ENCODE data around the gene CERT1. TPM values are rescaled to one million over a fixed set of nuclear protein-coding genes. Genes with fewer than 3 reads are reported as not detected.

CERT1 gene
- polyA plus RNA-seq, 1 experiment = 4.5 TPM

- no peak for DNase-seq (ENCODE audit: low read depth)
- TF ChIP-seq CTCF (IDR thresholded peaks at IDR 0.05; ENCODE audit: insufficient read depth, low read depth, low read length) = no peak
- no peaks in the 10 kb centered on the region for H3K36me3 ChIP-seq (ENCODE audit: control insufficient read depth, insufficient read depth, low read length)
- ChIA-PET POLR2A (interaction anchor here (0.7 kb wide), 1 partner anchor 1571 kb away, joined by 13 read pairs; no protein-coding TSS in a partner anchor), CTCF (interaction anchor here (0.6 to 1.2 kb wide), 2 partner anchors 9 to 647 kb away, joined by 3 read pairs; no protein-coding TSS in a partner anchor)
- H3K27me3 ChIP-seq (ENCODE audit: control insufficient read depth, insufficient read depth, low read length) = no peaks in the 10 kb centered on the region
- no peak overlapping the region for H3K4me3 ChIP-seq (ENCODE audit: low read depth, low read length)
Observed at GRCh38 chr5:75341934-75342333, 169.5 kb downstream of the CERT1 start.

GRCh38 chr5:75340714-75341478, 170.5 kb downstream of the CERT1 start:
- no peak for TF ChIP-seq CTCF (IDR thresholded peaks at IDR 0.05; ENCODE audit: insufficient read depth, low read depth, low read length)
- Histone ChIP-seq H3K36me3 (ENCODE audit: control insufficient read depth, insufficient read depth, low read length) (no peaks in the 10 kb centered on the region), H3K27me3 (ENCODE audit: control insufficient read depth, insufficient read depth, low read length) (no peaks in the 10 kb centered on the region), H3K4me3 (ENCODE audit: low read depth, low read length) (no peak overlapping the region)
- ChIA-PET POLR2A (interaction anchor here (0.7 kb wide), 1 partner anchor 1570 kb away, joined by 13 read pairs; no protein-coding TSS in a partner anchor), CTCF (no interaction called here)
- DNase-seq (ENCODE audit: low read depth) = no peak

GRCh38 chr5:75338408-75338807, 173.0 kb downstream of the CERT1 start:
- CTCF ChIA-PET = no interaction called here
- no peak for DNase-seq (ENCODE audit: low read depth)
- TF ChIP-seq CTCF (IDR thresholded peaks at IDR 0.05; ENCODE audit: insufficient read depth, low read depth, low read length) = no peak
- POLR2A ChIA-PET = no interaction called here
- Histone ChIP-seq H3K36me3 (ENCODE audit: control insufficient read depth, insufficient read depth, low read length) (no peaks in the 10 kb centered on the region), H3K27me3 (ENCODE audit: control insufficient read depth, insufficient read depth, low read length) (no peaks in the 10 kb centered on the region), H3K4me3 (ENCODE audit: low read depth, low read length) (peak overlapping the region; percentile 95)

GRCh38 chr5:75337366-75338021, 173.9 kb downstream of the CERT1 start:
- CTCF ChIA-PET = interaction anchor here (0.7 to 1.6 kb wide), 3 partner anchors 21 to 283 kb away, joined by 3 to 4 read pairs (median 3); no protein-coding TSS in a partner anchor
- Histone ChIP-seq H3K4me3 (ENCODE audit: low read depth, low read length) (peak overlapping the region; percentile 95), H3K36me3 (ENCODE audit: control insufficient read depth, insufficient read depth, low read length) (no peaks in the 10 kb centered on the region), H3K27me3 (ENCODE audit: control insufficient read depth, insufficient read depth, low read length) (no peaks in the 10 kb centered on the region)
- POLR2A ChIA-PET = no interaction called here
- DNase-seq (ENCODE audit: low read depth) = no peak
- no peak for TF ChIP-seq CTCF (IDR thresholded peaks at IDR 0.05; ENCODE audit: insufficient read depth, low read depth, low read length)

- CTCF ChIA-PET = interaction anchor here (0.7 to 1.6 kb wide), 3 partner anchors 20 to 282 kb away, joined by 3 to 4 read pairs (median 3); no protein-coding TSS in a partner anchor
- Histone ChIP-seq H3K27me3 (ENCODE audit: control insufficient read depth, insufficient read depth, low read length) (no peaks in the 10 kb centered on the region), H3K4me3 (ENCODE audit: low read depth, low read length) (peak within 1 kb of the TSS; percentile 95), H3K36me3 (ENCODE audit: control insufficient read depth, insufficient read depth, low read length) (no peaks in the 10 kb centered on the region)
- peak; percentile 98 for DNase-seq (ENCODE audit: low read depth)
- TF ChIP-seq CTCF (IDR thresholded peaks at IDR 0.05; ENCODE audit: insufficient read depth, low read depth, low read length) = peak; percentile 44
- POLR2A ChIA-PET = no interaction called here
Observed at GRCh38 chr5:75336615-75337336, 174.7 kb downstream of the CERT1 start, which contains the start of gene HMGCR. TSS of gene HMGCR (plus strand) at chr5:75337220. CDS start at chr5:75342606, 5,386 bp downstream.
